GM21529 (cell line): ENCODE results near the gene SOCS1.
"Not testable (repeated sequence)": the region's sequence is repeated elsewhere in the genome, so short reads cannot be mapped to it uniquely, and the experiment has no call there.

Experiments
- ATAC-seq: cut with Tn5 transposase; IDR thresholded peaks from one replicate; pipeline ENCODE4 v1.9.1; 2021; ENCODE audit not compliant: unreplicated experiment

SOCS1 gene

GRCh38 chr16:11255737-11256660, at the start of gene SOCS1:
Gene SOCS1, minus strand, starts transcription at chr16:11256204. Its CDS starts 726 bp downstream, at chr16:11255478.
- peak; percentile 55 for ATAC-seq

- ATAC-seq, result no peak
Measured at GRCh38 chr16:11303405-11304138, 47.6 kb upstream of the SOCS1 start.

- no peak for ATAC-seq
Measured at GRCh38 chr16:11302977-11303376, 47.0 kb upstream of the SOCS1 start.

- no peak for ATAC-seq
Measured at GRCh38 chr16:11301645-11302501, 45.9 kb upstream of the SOCS1 start.

GRCh38 chr16:11300560-11300892, 44.5 kb upstream of the SOCS1 start:
- no peak for ATAC-seq

- no peak for ATAC-seq
Measured at GRCh38 chr16:11299865-11300559, 44.0 kb upstream of the SOCS1 start.

GRCh38 chr16:11298950-11299547, 43.0 kb upstream of the SOCS1 start:
- not testable (repeated sequence) for ATAC-seq

- ATAC-seq, result no peak
Measured at GRCh38 chr16:11298143-11298900, 42.3 kb upstream of the SOCS1 start.

GRCh38 chr16:11297492-11298142, 41.6 kb upstream of the SOCS1 start:
- ATAC-seq, result peak; percentile 79

- peak; percentile 5 for ATAC-seq
Measured at GRCh38 chr16:11296706-11297491, 40.9 kb upstream of the SOCS1 start.

- no peak for ATAC-seq
Measured at GRCh38 chr16:11296351-11296705, 40.3 kb upstream of the SOCS1 start.

- no peak for ATAC-seq
Measured at GRCh38 chr16:11295672-11296071, 39.7 kb upstream of the SOCS1 start.

GRCh38 chr16:11292076-11292748, 36.2 kb upstream of the SOCS1 start:
- no peak for ATAC-seq

GRCh38 chr16:11291091-11291703, 35.2 kb upstream of the SOCS1 start:
- ATAC-seq, result no peak

GRCh38 chr16:11290102-11290893, 34.3 kb upstream of the SOCS1 start:
- no peak for ATAC-seq

GRCh38 chr16:11289696-11290095, 33.7 kb upstream of the SOCS1 start:
- not testable (repeated sequence) for ATAC-seq
